ENCODE results near the gene SMAD4. TPM values are rescaled to one million over a fixed set of nuclear protein-coding genes. Genes with fewer than 3 reads are reported as not detected.

The SMAD4 gene
- total RNA-seq, 1 donor from 2014 or later: 165 TPM

GRCh38 chr18:51012441-51012840 lies 17.6 kb upstream of the SMAD4 start:
- DNase-seq (ENCODE audit: low spot score, unreplicated experiment): no peak
- no peak overlapping the region for H3K4me3 Mint-ChIP-seq (ENCODE audit: low read depth)
- TF ChIP-seq CTCF (IDR thresholded peaks at IDR 0.05; ENCODE audit: unreplicated experiment): no peak
- peaks cover 3% of the 10 kb centered on the region for H3K36me3 Mint-ChIP-seq (ENCODE audit: insufficient read depth)
- no peak overlapping the region for H3K27ac Mint-ChIP-seq
- H3K4me1 Mint-ChIP-seq (ENCODE audit: low read depth): peaks cover 16% of the 10 kb centered on the region
- H3K27me3 Mint-ChIP-seq: no peaks in the 10 kb centered on the region
- H3K9me3 Mint-ChIP-seq (ENCODE audit: low read depth): no peaks in the 10 kb centered on the region

- no peak overlapping the region for H3K27ac Mint-ChIP-seq
- H3K4me3 Mint-ChIP-seq (ENCODE audit: low read depth): no peak overlapping the region
- no peaks in the 10 kb centered on the region for H3K9me3 Mint-ChIP-seq (ENCODE audit: low read depth)
- peaks cover 9% of the 10 kb centered on the region for H3K4me1 Mint-ChIP-seq (ENCODE audit: low read depth)
- DNase-seq (ENCODE audit: low spot score, unreplicated experiment): no peak
- H3K27me3 Mint-ChIP-seq: no peaks in the 10 kb centered on the region
- no peak for TF ChIP-seq CTCF (IDR thresholded peaks at IDR 0.05; ENCODE audit: unreplicated experiment)
- H3K36me3 Mint-ChIP-seq (ENCODE audit: insufficient read depth): peaks cover 4% of the 10 kb centered on the region
These were observed 16.8 kb upstream of the SMAD4 start for GRCh38 chr18:51013259-51013658.

- H3K36me3 Mint-ChIP-seq (ENCODE audit: insufficient read depth): peaks cover 8% of the 10 kb centered on the region
- peaks cover 2% of the 10 kb centered on the region for H3K4me1 Mint-ChIP-seq (ENCODE audit: low read depth)
- H3K27ac Mint-ChIP-seq: no peak overlapping the region
- H3K27me3 Mint-ChIP-seq: no peaks in the 10 kb centered on the region
- no peaks in the 10 kb centered on the region for H3K9me3 Mint-ChIP-seq (ENCODE audit: low read depth)
- no peak for DNase-seq (ENCODE audit: low spot score, unreplicated experiment)
- H3K4me3 Mint-ChIP-seq (ENCODE audit: low read depth): no peak overlapping the region
- TF ChIP-seq CTCF (IDR thresholded peaks at IDR 0.05; ENCODE audit: unreplicated experiment): no peak
These were observed 12.7 kb upstream of the SMAD4 start for GRCh38 chr18:51017140-51017879.

DNA sequence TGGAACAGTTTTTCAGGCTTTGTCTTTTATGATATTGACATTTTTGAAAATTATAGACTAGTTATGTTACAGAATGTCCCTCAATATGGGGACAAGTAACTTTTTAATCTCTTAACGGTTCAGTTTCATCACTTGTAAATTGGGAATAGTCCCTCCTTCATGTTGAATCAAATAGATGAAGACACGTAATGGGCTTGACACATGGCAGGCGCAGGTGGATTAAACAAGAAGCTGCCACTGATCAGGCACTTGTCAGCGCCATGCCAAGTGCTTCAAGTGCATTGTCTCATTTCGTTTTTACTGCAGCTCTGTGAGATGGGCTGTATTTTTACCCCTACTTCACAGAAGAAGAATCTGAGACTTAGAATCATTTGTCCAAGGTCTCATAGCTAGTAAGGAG lies 9.5 kb upstream of the SMAD4 start:
- Mint-ChIP-seq H3K4me3 (ENCODE audit: low read depth) (no peak overlapping the region), H3K9me3 (ENCODE audit: low read depth) (peaks cover 5% of the 10 kb centered on the region), H3K27ac (no peak overlapping the region), H3K4me1 (ENCODE audit: low read depth) (peaks cover 2% of the 10 kb centered on the region), H3K27me3 (no peaks in the 10 kb centered on the region), H3K36me3 (ENCODE audit: insufficient read depth) (peaks cover 11% of the 10 kb centered on the region)
- DNase-seq (ENCODE audit: low spot score, unreplicated experiment): no peak
- no peak for TF ChIP-seq CTCF (IDR thresholded peaks at IDR 0.05; ENCODE audit: unreplicated experiment)

- Mint-ChIP-seq H3K4me1 (ENCODE audit: low read depth) (peaks cover 2% of the 10 kb centered on the region), H3K27me3 (no peaks in the 10 kb centered on the region), H3K4me3 (ENCODE audit: low read depth) (no peak overlapping the region), H3K36me3 (ENCODE audit: insufficient read depth) (peaks cover 11% of the 10 kb centered on the region), H3K27ac (no peak overlapping the region), H3K9me3 (ENCODE audit: low read depth) (peaks cover 5% of the 10 kb centered on the region)
- no peak for DNase-seq (ENCODE audit: low spot score, unreplicated experiment)
- TF ChIP-seq CTCF (IDR thresholded peaks at IDR 0.05; ENCODE audit: unreplicated experiment): no peak
These were observed 8.6 kb upstream of the SMAD4 start for GRCh38 chr18:51021226-51021965.
